Myocyte (in vitro differentiated cells): Measurements from ENCODE around the gene CCDC61. TPM values are rescaled to one million over a fixed set of nuclear protein-coding genes. Genes with fewer than 3 reads are reported as not detected.

Source experiments
- DNase-seq: peaks from one replicate; pipeline ENCODE4 v3.0.0-alpha.2; 2012; ENCODE audit warnings: low read depth
- microRNA counts: library from miRNA; unstranded; fragments of <30 nt; microRNA quantifications from one replicate; lab custom pipeline; 2016
- microRNA-seq: library from miRNA; unstranded; fragments of <30 nt; microRNA quantifications from one replicate; pipeline ENCODE4, GENCODE V29; 2016
- total RNA-seq: library from RNA; depleted of rRNA; stranded (reverse); fragments of >200 nt; gene quantifications from 2 replicates; pipeline ENCODE4 v1.2.3, GENCODE V29; 2014

CCDC61 gene
- total RNA-seq, 1 donor from 2014 or later: 7.0 TPM

DNA sequence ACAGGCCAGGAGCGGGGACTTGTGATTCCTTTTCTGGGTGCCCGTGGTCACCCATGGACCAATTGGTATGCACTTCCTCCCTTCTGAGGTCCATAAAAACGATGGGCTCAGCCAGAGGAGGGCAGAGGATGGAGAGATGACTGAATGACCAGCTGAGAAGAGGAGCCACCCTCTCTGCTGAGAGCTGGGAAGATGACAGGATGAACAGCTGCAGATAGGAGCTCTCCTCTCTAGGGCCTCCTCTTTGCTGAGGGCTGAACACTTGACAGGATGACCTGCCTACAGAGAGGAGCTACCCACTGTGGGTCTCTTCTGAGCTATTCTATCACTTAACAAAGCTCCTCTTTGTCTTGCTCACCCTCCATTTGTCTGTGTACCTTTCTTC is 41.5 kb downstream of the CCDC61 start:
- DNase-seq: peak; percentile 91

DNA sequence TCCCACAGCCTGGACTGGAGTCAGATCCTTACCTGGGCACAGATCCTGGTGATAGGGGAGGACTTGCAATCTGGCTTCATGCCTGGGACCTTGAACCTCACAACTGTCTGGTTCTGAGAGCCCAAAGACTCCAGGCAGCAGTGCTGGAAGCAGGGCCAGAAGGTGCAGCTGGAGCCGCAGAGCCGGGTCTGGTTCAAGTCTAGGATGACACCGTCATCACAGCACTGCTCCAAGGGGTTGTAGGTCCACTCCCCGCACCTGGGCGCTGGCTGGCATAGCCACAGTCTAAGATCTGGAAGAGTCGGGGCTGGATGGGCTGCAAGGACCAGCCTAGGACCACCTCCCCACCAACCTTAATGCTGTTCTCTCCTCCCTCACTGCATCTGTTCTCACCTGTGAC is 44.9 kb downstream of the CCDC61 start:
- no peak for DNase-seq

DNA sequence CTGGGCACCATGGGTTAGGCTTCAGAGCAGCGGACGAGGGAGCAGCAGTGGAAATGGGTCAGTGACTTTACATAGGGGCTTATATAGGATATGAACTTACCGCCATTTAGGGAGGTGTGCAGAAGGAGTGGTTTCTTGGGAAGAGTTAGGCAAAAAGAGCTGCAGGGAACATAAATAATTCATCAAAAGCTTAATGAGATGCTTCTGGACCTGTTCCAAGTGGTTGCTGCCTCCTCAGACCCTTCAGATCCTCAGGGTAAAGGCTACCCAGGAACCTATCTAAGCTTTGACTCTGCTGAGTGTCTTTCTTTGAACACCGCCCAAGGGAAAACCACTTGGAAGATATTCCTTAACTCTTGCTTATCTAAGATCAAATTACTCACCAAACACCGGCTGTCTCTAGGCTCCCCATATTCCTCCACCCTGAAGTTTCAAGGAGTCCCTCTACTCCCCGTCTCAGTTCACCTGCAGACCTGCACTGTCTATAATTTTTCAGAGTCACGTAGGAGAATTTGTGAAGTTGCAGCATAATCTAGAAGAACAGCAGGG is 45.8 kb downstream of the CCDC61 start, which contains the start of gene IGFL4:
Gene IGFL4, minus strand, starts transcription at position 51 of the 549 bp plus-strand sequence. Its CDS starts 40 bp downstream, at position 11.
- DNase-seq: peak; percentile 46

DNA sequence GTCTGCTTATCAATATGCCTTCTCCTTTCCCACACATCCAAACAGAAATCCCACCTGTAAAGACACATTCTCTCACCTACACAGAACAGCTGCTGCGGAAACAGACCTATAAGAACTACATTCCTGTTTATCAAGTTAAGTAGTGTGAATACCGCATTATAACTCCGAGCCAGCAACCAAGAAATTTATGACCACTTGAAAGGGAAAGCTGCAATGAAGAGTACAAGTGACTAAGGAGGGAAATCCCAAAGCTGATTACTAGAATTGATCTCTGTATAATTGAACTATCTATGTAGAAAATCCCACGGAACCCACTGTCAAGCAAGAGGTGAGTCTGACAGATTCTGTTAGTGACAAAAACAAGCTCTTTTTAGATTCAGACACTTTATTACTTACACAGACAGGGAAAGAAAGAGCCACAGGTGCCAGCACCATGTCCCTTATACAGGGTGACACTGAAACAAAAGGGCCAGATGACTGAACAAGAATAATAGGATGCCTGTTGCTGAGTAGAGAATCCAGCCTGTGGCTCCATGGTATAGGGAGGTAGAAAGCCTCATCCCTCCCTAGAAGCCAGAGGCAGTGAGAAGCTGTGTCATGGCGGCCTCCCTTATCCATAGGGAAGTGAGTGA is 47.1 kb downstream of the CCDC61 start:
- no peak for DNase-seq

DNA sequence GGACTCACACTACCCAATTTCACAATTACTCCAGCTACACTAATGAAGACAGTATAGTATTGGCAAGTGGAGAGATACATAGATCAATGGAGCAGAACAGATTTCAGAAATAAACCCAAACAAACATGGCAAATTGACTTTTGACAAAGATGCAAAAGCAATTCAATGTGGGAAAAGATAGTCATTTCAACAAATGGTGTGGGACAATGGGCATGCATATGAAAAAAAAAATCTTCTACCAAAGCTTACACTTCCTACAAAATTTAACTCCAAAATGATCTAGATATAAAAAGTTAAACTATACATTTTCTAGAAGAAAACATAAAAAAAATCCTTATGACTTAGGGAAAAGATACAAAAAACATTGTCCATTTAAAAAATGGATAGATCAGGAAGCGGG is 48.3 kb downstream of the CCDC61 start:
- no peak for DNase-seq

DNA sequence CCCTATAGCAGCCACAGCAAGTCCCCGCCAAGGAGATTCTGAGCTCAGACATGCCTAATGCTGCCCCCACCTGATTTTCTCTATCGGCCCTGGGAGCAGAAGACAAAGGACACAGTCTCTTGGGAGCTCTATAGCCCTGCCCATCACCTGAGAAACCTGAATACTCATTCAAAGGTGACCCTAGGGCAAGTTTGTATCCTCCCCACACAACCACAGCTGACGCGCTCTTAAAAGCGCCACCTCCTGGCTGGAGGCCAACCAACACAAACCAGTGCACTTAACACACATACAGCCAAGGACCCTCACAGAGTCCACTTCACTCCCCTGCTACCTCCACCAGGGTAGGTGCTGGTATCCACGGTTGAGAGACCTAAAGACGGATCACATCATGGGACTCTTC is 54.3 kb downstream of the CCDC61 start:
- DNase-seq: no peak

DNA sequence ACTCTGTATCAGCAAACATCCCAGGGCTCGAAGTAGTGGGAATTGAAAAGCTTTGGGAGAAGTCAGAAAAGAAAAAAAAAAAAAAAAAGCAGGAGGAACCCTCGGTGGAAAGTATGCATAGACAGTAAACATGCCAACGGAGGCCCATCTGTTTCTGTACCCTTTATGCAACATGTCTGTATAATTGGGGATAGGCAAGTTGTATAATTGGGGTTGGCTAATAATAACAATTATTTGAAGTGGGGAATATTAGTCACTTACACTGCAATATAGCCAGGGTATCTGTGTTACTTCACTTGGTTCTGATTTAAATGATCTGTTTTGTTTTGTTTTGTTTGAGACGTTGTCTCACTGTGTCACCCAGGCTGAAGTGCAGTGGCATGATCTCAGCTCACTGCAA is 57.6 kb downstream of the CCDC61 start:
- DNase-seq: no peak

DNA sequence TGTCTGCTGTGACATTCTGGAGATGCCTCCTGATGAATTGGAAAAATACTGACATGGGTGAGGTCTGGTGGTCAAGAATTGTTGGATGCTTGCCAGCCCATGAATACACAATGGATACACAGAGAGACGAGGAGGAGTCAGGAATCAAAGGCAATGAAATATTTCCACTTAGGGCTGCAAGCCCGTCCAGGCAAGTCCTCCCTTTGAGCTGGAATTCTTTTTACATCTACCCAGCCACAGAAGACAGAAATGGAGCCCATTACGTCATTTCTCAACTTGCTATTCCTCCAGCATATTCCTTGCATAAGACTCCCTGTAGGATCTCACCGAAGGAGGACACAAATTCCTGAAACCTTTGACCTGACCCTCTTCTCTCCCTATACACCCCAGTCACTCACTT is 61.3 kb downstream of the CCDC61 start:
- peak; percentile 65 for DNase-seq

DNA sequence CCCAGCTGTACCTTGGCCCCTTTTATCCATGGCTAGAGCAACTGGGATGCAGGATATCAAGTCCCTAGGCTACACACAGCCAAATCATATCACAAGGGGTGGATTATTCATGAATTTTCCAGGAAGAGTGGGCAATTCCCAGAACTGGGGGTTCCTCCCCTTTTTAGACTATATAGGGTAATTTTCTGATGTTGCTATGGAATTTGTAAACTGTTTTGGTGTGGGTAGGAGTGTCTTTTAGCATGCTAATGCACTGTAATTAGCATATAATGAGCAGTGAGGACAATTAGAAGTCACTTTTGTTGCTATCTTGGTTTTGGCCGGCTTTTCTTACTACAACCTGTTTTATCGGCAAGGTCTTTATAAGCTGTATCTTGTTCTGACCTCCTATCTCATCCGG is 63.5 kb downstream of the CCDC61 start:
- no peak for DNase-seq

DNA sequence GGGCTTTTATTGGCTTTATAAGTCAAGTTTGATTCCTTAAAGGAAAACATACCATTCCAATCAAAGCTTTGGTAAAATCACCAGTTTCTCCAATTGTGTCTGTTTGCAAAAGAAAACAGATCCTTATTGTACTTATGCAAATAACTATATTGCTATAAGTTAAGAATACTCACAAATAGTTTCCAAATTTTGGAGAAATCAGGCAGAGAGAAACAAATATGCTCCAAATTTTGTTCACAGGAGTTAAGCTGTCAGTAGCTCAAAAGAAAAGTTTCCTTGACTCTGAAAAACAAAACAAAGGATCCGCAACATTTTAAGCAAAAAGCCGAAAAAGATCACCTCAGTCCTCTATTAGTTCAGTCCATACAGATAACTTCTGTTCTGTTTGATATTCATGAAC is 64.7 kb downstream of the CCDC61 start:
- DNase-seq: no peak

DNA sequence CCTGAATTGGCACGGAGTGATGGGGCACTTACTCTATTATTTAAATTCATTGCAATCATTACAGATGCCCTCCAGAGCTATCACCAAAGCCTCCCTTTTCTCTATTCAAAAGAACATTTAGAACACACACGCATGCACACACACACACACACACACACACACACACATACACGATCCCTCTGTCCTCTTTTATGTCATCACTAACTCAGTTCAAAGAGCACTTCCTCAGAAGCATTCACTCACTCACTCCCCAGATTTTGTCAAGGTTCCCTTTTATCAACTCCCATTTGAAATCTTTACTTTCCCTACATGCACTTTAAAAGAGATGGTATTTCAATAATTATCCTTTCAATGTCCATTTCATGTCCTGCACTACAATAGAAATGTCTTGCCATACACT is 67.9 kb downstream of the CCDC61 start:
- no peak for DNase-seq

DNA sequence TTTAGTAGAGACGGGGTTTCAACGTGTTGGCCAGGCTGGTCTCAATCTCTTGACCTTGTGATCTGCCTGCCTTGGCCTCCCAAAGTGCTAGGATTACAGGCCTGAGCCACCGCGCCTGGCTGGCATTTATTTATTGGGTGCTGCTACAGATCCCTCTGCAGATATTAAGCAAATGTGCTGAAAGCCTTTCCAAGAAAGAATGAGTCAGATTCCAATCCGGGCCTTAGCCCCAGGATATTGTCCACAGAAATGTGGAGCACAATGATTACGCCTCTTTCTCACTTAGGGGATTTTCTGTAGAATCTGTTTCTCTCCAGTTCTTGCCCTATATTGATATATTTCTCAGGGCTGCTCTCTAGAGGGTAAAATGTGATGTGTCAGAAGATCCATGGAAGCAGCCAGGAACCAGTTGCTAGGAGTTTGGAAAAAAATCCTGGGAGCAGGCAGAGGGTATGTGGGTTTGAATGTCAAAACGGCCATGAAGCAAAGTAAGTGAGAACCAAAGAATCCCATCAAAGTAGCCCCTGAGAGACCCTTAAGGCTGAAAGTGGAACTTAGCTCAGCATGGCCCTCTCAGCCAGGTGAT is 70.3 kb downstream of the CCDC61 start:
- DNase-seq: peak; percentile 49

DNA sequence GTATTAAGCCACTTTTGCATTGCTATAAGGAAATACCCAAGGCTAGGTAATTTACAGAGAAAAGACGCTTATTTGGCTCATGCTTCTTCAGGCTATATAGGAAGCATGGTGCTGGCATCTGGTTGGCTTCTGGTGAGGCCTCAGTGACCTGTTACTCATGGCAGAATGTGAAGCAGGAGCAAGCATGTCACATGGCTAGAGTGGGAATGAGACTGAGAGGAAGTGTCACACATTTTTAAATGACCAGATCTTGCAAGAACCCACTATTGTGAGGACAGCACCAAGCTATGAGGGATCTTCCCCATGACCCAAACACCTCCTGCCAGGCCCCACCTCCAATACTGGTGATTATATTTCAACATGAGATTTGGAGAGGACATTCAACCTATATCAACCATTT is 71.2 kb downstream of the CCDC61 start:
- no peak for DNase-seq

DNA sequence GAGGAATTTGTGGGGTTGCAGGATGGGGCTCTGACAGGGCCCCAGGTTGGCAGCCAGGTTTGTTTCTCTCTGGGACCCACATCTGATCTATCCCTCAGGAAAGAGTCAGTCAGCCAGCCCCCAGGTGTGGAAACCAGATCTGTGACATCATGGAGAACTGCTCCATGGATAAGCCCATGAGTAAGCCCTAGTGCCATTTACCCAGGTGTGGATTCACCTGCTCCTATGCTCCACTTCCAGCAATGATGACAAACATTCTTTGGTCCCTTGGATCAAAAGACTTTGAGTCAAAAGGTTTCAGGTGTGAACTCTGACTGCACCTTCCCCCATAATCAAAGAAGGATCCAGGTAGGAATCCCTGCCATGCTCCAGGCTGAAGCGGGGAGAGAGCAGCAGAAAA is 72.4 kb downstream of the CCDC61 start:
- no peak for DNase-seq

MicroRNAs within 50 kb of the gene (microRNA counts, 767-probe panel; counts per million panel counts)
- microRNA hsa-miR-769-3p (lab: Ali Mortazavi, UCI) (not detected), microRNA hsa-miR-769-5p (lab: Ali Mortazavi, UCI) (not detected)

Small RNA genes within 50 kb of the gene (microRNA-seq; reads per million reads assigned to microRNA genes)
- gene MIR769: 192 reads per million, percentile 64 among the genes with 10 or more reads in this experiment

Other genes starting within 250 kb of the CCDC61 start
- 13.0 and 17.6 TPM in 2 replicates for gene SIX5, start 226.2 kb upstream of the CCDC61 start, total RNA-seq
- 907 and 1,143 TPM in 2 replicates for gene DMPK, start 213.0 kb upstream of the CCDC61 start, total RNA-seq
- 60.2 and 62.3 TPM in 2 replicates for gene DMWD, start 202.6 kb upstream of the CCDC61 start, total RNA-seq
- gene RSPH6A, start 180.2 kb upstream of the CCDC61 start, total RNA-seq: 0.11 TPM in 1 of 2 replicates, not detected in the other
- 39.8 and 40.5 TPM in 2 replicates for gene SYMPK, start 132.3 kb upstream of the CCDC61 start, total RNA-seq
- gene FOXA3, start 131.1 kb upstream of the CCDC61 start, total RNA-seq: not detected in 2 replicates
- gene IRF2BP1, start 109.3 kb upstream of the CCDC61 start, total RNA-seq: 45.1 and 52.6 TPM in 2 replicates
- gene MYPOP, start 92.9 kb upstream of the CCDC61 start, total RNA-seq: 5.1 and 5.8 TPM in 2 replicates
- not detected in 2 replicates for gene NANOS2, start 80.7 kb upstream of the CCDC61 start, total RNA-seq
- not detected in 2 replicates for gene NOVA2, start 21.6 kb upstream of the CCDC61 start, total RNA-seq
- gene PGLYRP1, start 27.6 kb downstream of the CCDC61 start, total RNA-seq: not detected in 2 replicates
- 0.10 and 0.91 TPM in 2 replicates for gene IGFL4, start 45.5 kb downstream of the CCDC61 start, total RNA-seq
- gene IGFL3, start 129.2 kb downstream of the CCDC61 start, total RNA-seq: not detected in 2 replicates
- not detected in 2 replicates for gene IGFL2, start 152.8 kb downstream of the CCDC61 start, total RNA-seq
- not detected in 2 replicates for gene IGFL1, start 234.3 kb downstream of the CCDC61 start, total RNA-seq